ENCODE measurements around the gene ADGRV1.

Gene ADGRV1

GRCh38 chr5:90871391-90871991, 312.9 kb downstream of the ADGRV1 start:
- Histone ChIP-seq H3K4me3 (0 out of 2 replicates have a peak overlapping the region, but pooled peaks have one; percentile 16), H3K9me3 (ENCODE audit: low read depth, low read length) (no peaks in the 10 kb centered on the region), H3K9ac (ENCODE audit: insufficient read length) (no peak overlapping the region), H3K36me3 (ENCODE audit: insufficient read depth, low read length) (no peaks in the 10 kb centered on the region), H3K27ac (no peak overlapping the region)
- no peak for DNase-seq (ENCODE audit: low read depth, low spot score)
- TF ChIP-seq POLR2AphosphoS5 (IDR thresholded peaks at IDR 0.05; ENCODE audit: borderline replicate concordance, low read depth, low read length) (no peak), FOXP2 (optimal IDR thresholded peaks at IDR 0.05; ENCODE audit: control extremely low read depth, extremely low read length, insufficient read depth) (no peak), EZH2 (IDR thresholded peaks at IDR 0.05) (no peak)

GRCh38 chr5:90873033-90873517, 314.5 kb downstream of the ADGRV1 start:
- no peaks in the 10 kb centered on the region for H3K36me3 ChIP-seq (ENCODE audit: insufficient read depth, low read length)
- no peaks in the 10 kb centered on the region for H3K9me3 ChIP-seq (ENCODE audit: low read depth, low read length)
- no peak for DNase-seq (ENCODE audit: low read depth, low spot score)
- no peak overlapping the region for H3K27ac ChIP-seq
- H3K9ac ChIP-seq (ENCODE audit: insufficient read length), result no peak overlapping the region
- TF ChIP-seq EZH2 (IDR thresholded peaks at IDR 0.05), result no peak
- TF ChIP-seq POLR2AphosphoS5 (IDR thresholded peaks at IDR 0.05; ENCODE audit: borderline replicate concordance, low read depth, low read length), result no peak
- no peak for TF ChIP-seq FOXP2 (optimal IDR thresholded peaks at IDR 0.05; ENCODE audit: control extremely low read depth, extremely low read length, insufficient read depth)
- H3K4me3 ChIP-seq, result no peak overlapping the region

DNA sequence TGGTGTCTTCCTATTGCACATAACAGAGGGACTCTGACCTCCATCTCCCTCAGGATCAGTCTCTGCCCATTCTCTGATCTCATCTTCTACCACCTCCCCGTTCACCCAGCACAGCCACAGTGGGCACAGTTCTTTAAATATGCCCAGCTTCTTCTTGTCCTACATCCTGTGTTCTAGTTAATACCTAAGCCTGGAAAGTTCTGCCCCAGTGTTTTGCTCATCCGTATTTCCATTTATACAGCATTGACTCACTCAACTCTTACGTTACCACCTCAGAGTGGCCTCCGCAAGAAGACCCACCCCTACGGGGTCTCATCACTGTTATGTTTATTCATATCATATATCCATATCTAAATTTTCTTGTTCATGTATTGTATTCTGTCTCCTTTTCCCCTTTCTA, 315.5 kb downstream of the ADGRV1 start:
- no peak overlapping the region for H3K27ac ChIP-seq
- H3K9me3 ChIP-seq (ENCODE audit: low read depth, low read length), result no peaks in the 10 kb centered on the region
- DNase-seq (ENCODE audit: low read depth, low spot score), result no peak
- no peaks in the 10 kb centered on the region for H3K36me3 ChIP-seq (ENCODE audit: insufficient read depth, low read length)
- TF ChIP-seq FOXP2 (optimal IDR thresholded peaks at IDR 0.05; ENCODE audit: control extremely low read depth, extremely low read length, insufficient read depth) (no peak), EZH2 (IDR thresholded peaks at IDR 0.05) (no peak), POLR2AphosphoS5 (IDR thresholded peaks at IDR 0.05; ENCODE audit: borderline replicate concordance, low read depth, low read length) (no peak)
- no peak overlapping the region for H3K4me3 ChIP-seq
- no peak overlapping the region for H3K9ac ChIP-seq (ENCODE audit: insufficient read length)

DNA sequence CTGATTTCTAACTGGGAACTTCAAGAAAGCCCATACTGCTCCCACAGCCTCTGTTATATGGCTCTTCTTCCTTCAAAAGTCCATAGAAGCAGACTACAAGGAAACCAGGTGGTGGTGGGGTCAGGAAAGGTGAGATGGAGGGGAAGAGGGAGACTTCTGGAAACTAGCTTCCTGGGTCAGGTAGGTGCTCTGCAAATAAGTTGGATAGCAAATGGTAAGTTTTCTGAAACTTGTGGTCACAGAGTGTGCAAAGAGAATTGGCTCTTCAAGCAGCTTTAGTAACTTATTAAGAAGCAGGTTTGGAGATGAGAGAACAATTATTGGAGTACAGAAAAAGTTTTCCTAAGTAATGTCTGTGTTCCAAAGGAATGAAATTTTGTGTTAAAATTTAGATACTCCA, 316.9 kb downstream of the ADGRV1 start:
- no peaks in the 10 kb centered on the region for H3K9me3 ChIP-seq (ENCODE audit: low read depth, low read length)
- no peak overlapping the region for H3K27ac ChIP-seq
- no peak overlapping the region for H3K4me3 ChIP-seq
- H3K36me3 ChIP-seq (ENCODE audit: insufficient read depth, low read length), result no peaks in the 10 kb centered on the region
- H3K9ac ChIP-seq (ENCODE audit: insufficient read length), result no peak overlapping the region
- DNase-seq (ENCODE audit: low read depth, low spot score), result no peak
- TF ChIP-seq POLR2AphosphoS5 (IDR thresholded peaks at IDR 0.05; ENCODE audit: borderline replicate concordance, low read depth, low read length), result no peak
- no peak for TF ChIP-seq FOXP2 (optimal IDR thresholded peaks at IDR 0.05; ENCODE audit: control extremely low read depth, extremely low read length, insufficient read depth)
- TF ChIP-seq EZH2 (IDR thresholded peaks at IDR 0.05), result no peak

- no peak overlapping the region for H3K27ac ChIP-seq
- H3K36me3 ChIP-seq (ENCODE audit: insufficient read depth, low read length), result no peaks in the 10 kb centered on the region
- H3K4me3 ChIP-seq, result no peak overlapping the region
- no peaks in the 10 kb centered on the region for H3K9me3 ChIP-seq (ENCODE audit: low read depth, low read length)
- no peak overlapping the region for H3K9ac ChIP-seq (ENCODE audit: insufficient read length)
- DNase-seq (ENCODE audit: low read depth, low spot score), result no peak
- TF ChIP-seq POLR2AphosphoS5 (IDR thresholded peaks at IDR 0.05; ENCODE audit: borderline replicate concordance, low read depth, low read length) (no peak), EZH2 (IDR thresholded peaks at IDR 0.05) (no peak), FOXP2 (optimal IDR thresholded peaks at IDR 0.05; ENCODE audit: control extremely low read depth, extremely low read length, insufficient read depth) (no peak)
Observed at GRCh38 chr5:90876366-90876765, 317.8 kb downstream of the ADGRV1 start.

- no peak overlapping the region for H3K9ac ChIP-seq (ENCODE audit: insufficient read length)
Observed at GRCh38 chr5:90877049-90877448, 318.5 kb downstream of the ADGRV1 start.

GRCh38 chr5:90878081-90878480, 319.5 kb downstream of the ADGRV1 start:
- Histone ChIP-seq H3K4me3 (no peak overlapping the region), H3K27ac (no peak overlapping the region), H3K9ac (ENCODE audit: insufficient read length) (no peak overlapping the region), H3K36me3 (ENCODE audit: insufficient read depth, low read length) (no peaks in the 10 kb centered on the region), H3K9me3 (ENCODE audit: low read depth, low read length) (no peaks in the 10 kb centered on the region)
- TF ChIP-seq POLR2AphosphoS5 (IDR thresholded peaks at IDR 0.05; ENCODE audit: borderline replicate concordance, low read depth, low read length) (no peak), EZH2 (IDR thresholded peaks at IDR 0.05) (no peak), FOXP2 (optimal IDR thresholded peaks at IDR 0.05; ENCODE audit: control extremely low read depth, extremely low read length, insufficient read depth) (no peak)
- no peak for DNase-seq (ENCODE audit: low read depth, low spot score)

More at GRCh38 chr5:90877049-90877448, 318.5 kb downstream of the ADGRV1 start:
- H3K9me3 ChIP-seq (ENCODE audit: low read depth, low read length), result no peaks in the 10 kb centered on the region
- H3K36me3 ChIP-seq (ENCODE audit: insufficient read depth, low read length), result no peaks in the 10 kb centered on the region
- no peak overlapping the region for H3K27ac ChIP-seq
- no peak overlapping the region for H3K4me3 ChIP-seq
- no peak for DNase-seq (ENCODE audit: low read depth, low spot score)
- TF ChIP-seq EZH2 (IDR thresholded peaks at IDR 0.05), result no peak
- no peak for TF ChIP-seq POLR2AphosphoS5 (IDR thresholded peaks at IDR 0.05; ENCODE audit: borderline replicate concordance, low read depth, low read length)
- no peak for TF ChIP-seq FOXP2 (optimal IDR thresholded peaks at IDR 0.05; ENCODE audit: control extremely low read depth, extremely low read length, insufficient read depth)

GRCh38 chr5:90878549-90879196, 320.1 kb downstream of the ADGRV1 start:
- Histone ChIP-seq H3K36me3 (ENCODE audit: insufficient read depth, low read length) (no peaks in the 10 kb centered on the region), H3K27ac (no peak overlapping the region), H3K4me3 (no peak overlapping the region), H3K9ac (ENCODE audit: insufficient read length) (no peak overlapping the region), H3K9me3 (ENCODE audit: low read depth, low read length) (no peaks in the 10 kb centered on the region)
- TF ChIP-seq EZH2 (IDR thresholded peaks at IDR 0.05), result no peak
- no peak for TF ChIP-seq FOXP2 (optimal IDR thresholded peaks at IDR 0.05; ENCODE audit: control extremely low read depth, extremely low read length, insufficient read depth)
- no peak for TF ChIP-seq POLR2AphosphoS5 (IDR thresholded peaks at IDR 0.05; ENCODE audit: borderline replicate concordance, low read depth, low read length)
- no peak for DNase-seq (ENCODE audit: low read depth, low spot score)

Measured in SK-N-MC (cell line).